HepG2 (cell line): ENCODE results near the gene RRAS. TPM values are rescaled to one million over a fixed set of nuclear protein-coding genes. Genes with fewer than 3 reads are reported as not detected.

Experiments used
- ATAD3A ChIP-seq: sonication (generic); formaldehyde crosslinking; IDR thresholded peaks from 2 replicates; pipeline ENCODE4 v1.4.0; 2020; ENCODE audit warnings: missing genetic modification reagents
- BHLHE40 ChIP-seq: IDR thresholded peaks from 2 replicates; pipeline ENCODE4 v1.6.1; 2011; ENCODE audit warnings: low read length, improper control_type of control experiment
- CREM ChIP-seq, 2 experiments: sonication (generic) in 1 of 2; formaldehyde crosslinking in 1 of 2; IDR thresholded peaks; 2 replicates each; pipeline versions ENCODE4 v1.4.0 to v1.6.1; 2016 to 2020; ENCODE audit warnings: antibody characterized with exemption in 1 of 2, mild to moderate bottlenecking in 1 of 2, missing genetic modification reagents in 1 of 2
- DR1 ChIP-seq: sonication (generic); formaldehyde crosslinking; IDR thresholded peaks from 2 replicates; pipeline ENCODE4 v1.8.0; 2021; ENCODE audit warnings: mild to moderate bottlenecking, missing genetic modification reagents, inconsistent platforms
- HNRNPLL ChIP-seq: fragments of 200-400 bp; formaldehyde crosslinking; IDR thresholded peaks from 2 replicates; pipeline ENCODE4 v1.6.1; 2017; ENCODE audit warnings: mild to moderate bottlenecking, low read depth, low read length; ENCODE audit not compliant: poor library complexity, severe bottlenecking
- HOXD1 ChIP-seq: sonication (generic); formaldehyde crosslinking; IDR thresholded peaks from 2 replicates; pipeline ENCODE4 v1.5.0; 2020; ENCODE audit warnings: missing genetic modification reagents
- IRF1 ChIP-seq: sonication (generic); formaldehyde crosslinking; IDR thresholded peaks from 2 replicates; pipeline ENCODE4 v1.4.0; 2020; ENCODE audit warnings: low read depth, mild to moderate bottlenecking, missing genetic modification reagents
- KDM4B ChIP-seq: sonication (generic); formaldehyde crosslinking; IDR thresholded peaks from 2 replicates; pipeline ENCODE4 v1.4.0; 2020; ENCODE audit warnings: missing genetic modification reagents
- KLF16 ChIP-seq, 2 experiments: sonication (generic) in 1 of 2; formaldehyde crosslinking in 1 of 2; IDR thresholded peaks; 2 replicates each; pipeline versions ENCODE4 v1.6.1 to v1.8.0; 2016 to 2023; ENCODE audit warnings: missing genetic modification reagents in 2 of 2, missing compliant biosample characterization in 1 of 2
- MAFG ChIP-seq: sonication (generic); formaldehyde crosslinking; IDR thresholded peaks from 2 replicates; pipeline ENCODE4 v1.5.1; 2020; ENCODE audit warnings: mild to moderate bottlenecking, missing genetic modification reagents
- MED8 ChIP-seq: sonication (generic); formaldehyde crosslinking; IDR thresholded peaks from 2 replicates; pipeline ENCODE4 v1.8.1; 2023; ENCODE audit warnings: mild to moderate bottlenecking, missing genetic modification reagents; ENCODE audit not compliant: insufficient replicate concordance
- NFYB ChIP-seq: sonication (generic); formaldehyde crosslinking; IDR thresholded peaks from 2 replicates; pipeline ENCODE4 v1.4.0; 2020; ENCODE audit warnings: missing genetic modification reagents
- NR0B2 ChIP-seq: sonication (generic); formaldehyde crosslinking; IDR thresholded peaks from 2 replicates; pipeline ENCODE4 v1.4.0; 2020; ENCODE audit warnings: mild to moderate bottlenecking, missing genetic modification reagents
- NR3C1 ChIP-seq: sonication (generic); formaldehyde crosslinking; IDR thresholded peaks from 2 replicates; pipeline ENCODE4 v1.4.0; 2020; ENCODE audit warnings: missing genetic modification reagents
- SETDB1 ChIP-seq: sonication (generic); formaldehyde crosslinking; IDR thresholded peaks from 2 replicates; pipeline ENCODE4 v1.5.1; 2020; ENCODE audit warnings: missing genetic modification reagents, mild to moderate bottlenecking, borderline replicate concordance
- SIN3B ChIP-seq: fragments of 150-350 bp; IDR thresholded peaks from 2 replicates; pipeline ENCODE4 v1.6.1; 2014; ENCODE audit warnings: low read length
- SP2 ChIP-seq: sonication (generic); formaldehyde crosslinking; IDR thresholded peaks from 2 replicates; pipeline ENCODE4 v1.5.1; 2020; ENCODE audit warnings: mild to moderate bottlenecking, missing genetic modification reagents
- ZBTB8A ChIP-seq: sonication (generic); formaldehyde crosslinking; IDR thresholded peaks from 2 replicates; pipeline ENCODE4 v1.4.0; 2020; ENCODE audit warnings: mild to moderate bottlenecking, low read depth, missing genetic modification reagents, borderline replicate concordance
- ZFY ChIP-seq: sonication (generic); formaldehyde crosslinking; IDR thresholded peaks from 2 replicates; pipeline ENCODE4 v1.4.0; 2020; ENCODE audit warnings: missing genetic modification reagents
- ZMAT3 ChIP-seq: sonication (generic); formaldehyde crosslinking; conservative IDR thresholded peaks from 2 replicates; pipeline ENCODE4 v1.7.0; 2021; ENCODE audit warnings: missing genetic modification reagents
- ZNF143 ChIP-seq: sonication (generic); formaldehyde crosslinking; IDR thresholded peaks from 2 replicates; pipeline ENCODE4 v1.4.0; 2020; ENCODE audit warnings: missing genetic modification reagents
- ZNF292 ChIP-seq: sonication (generic); formaldehyde crosslinking; IDR thresholded peaks from 2 replicates; pipeline ENCODE4 v1.8.1; 2022; ENCODE audit warnings: mild to moderate bottlenecking, low read depth, missing genetic modification reagents, borderline replicate concordance
- ZNF331 ChIP-seq: sonication (generic); formaldehyde crosslinking; IDR thresholded peaks from 2 replicates; pipeline ENCODE4 v1.4.0; 2020; ENCODE audit warnings: missing genetic modification reagents
- ZNF556 ChIP-seq: sonication (generic); formaldehyde crosslinking; IDR thresholded peaks from 2 replicates; pipeline ENCODE4 v1.4.0; 2020; ENCODE audit warnings: mild to moderate bottlenecking, missing genetic modification reagents, borderline replicate concordance
- ZNF619 ChIP-seq: sonication (generic); formaldehyde crosslinking; IDR thresholded peaks from 2 replicates; pipeline ENCODE4 v1.4.0; 2020; ENCODE audit warnings: mild to moderate bottlenecking, missing genetic modification reagents
- ZNF790 ChIP-seq: sonication (generic); formaldehyde crosslinking; IDR thresholded peaks from 2 replicates; pipeline ENCODE4 v1.8.0; 2022; ENCODE audit warnings: missing genetic modification reagents, mild to moderate bottlenecking, borderline replicate concordance
- ZNF878 ChIP-seq: sonication (generic); formaldehyde crosslinking; IDR thresholded peaks from 2 replicates; pipeline ENCODE4 v1.8.1; 2023; ENCODE audit warnings: mild to moderate bottlenecking, missing genetic modification reagents, moderate library complexity
- ZSCAN22 ChIP-seq: sonication (generic); formaldehyde crosslinking; IDR thresholded peaks from 2 replicates; pipeline ENCODE4 v1.4.0; 2020; ENCODE audit warnings: mild to moderate bottlenecking, missing genetic modification reagents
- polyA plus RNA-seq, 8 experiments: library from polyadenylated mRNA; depleted of rRNA in 3 of 8; stranded (reverse) in 7 of 8; unstranded in 1 of 8; fragments of >200 nt; fragmentation: Illumina TruSeq in 4 of 8; extraction: Trizol in 4 of 8; gene quantifications; 2 replicates each; pipeline versions ENCODE4 v1.2.1 to v1.2.3, GENCODE V29; 2011 to 2016; ENCODE audit warnings: low read depth in 4 of 8, missing spikeins in 1 of 8, mixed read lengths in 1 of 8; ENCODE audit not compliant: insufficient read depth in 1 of 8
- total RNA-seq, 5 experiments: library from RNA; depleted of rRNA; stranded (reverse); fragments of >200 nt; fragmentation: Illumina TruSeq; extraction: Trizol; gene quantifications; 2 replicates each; pipeline ENCODE4 v1.2.3, GENCODE V29; 2016; ENCODE audit warnings: low read depth in 1 of 5
- TF ChIP-seq, protein P1 (sequence below): sonication (generic); formaldehyde crosslinking; conservative IDR thresholded peaks from 2 replicates; pipeline ENCODE4 v1.4.0; 2020; ENCODE audit warnings: missing genetic modification reagents
- TF ChIP-seq, protein P2 (sequence below): sonication (generic); formaldehyde crosslinking; IDR thresholded peaks from 2 replicates; pipeline ENCODE4 v1.9.0; 2022; ENCODE audit warnings: missing genetic modification reagents, mild to moderate bottlenecking, borderline replicate concordance

The RRAS gene
- total and polyA plus RNA-seq, 2 of the 13 experiments (the other 11 are each of a cell fraction or from before 2014, with no cell fraction given) = 1.5 to 12.0 TPM

DNA sequence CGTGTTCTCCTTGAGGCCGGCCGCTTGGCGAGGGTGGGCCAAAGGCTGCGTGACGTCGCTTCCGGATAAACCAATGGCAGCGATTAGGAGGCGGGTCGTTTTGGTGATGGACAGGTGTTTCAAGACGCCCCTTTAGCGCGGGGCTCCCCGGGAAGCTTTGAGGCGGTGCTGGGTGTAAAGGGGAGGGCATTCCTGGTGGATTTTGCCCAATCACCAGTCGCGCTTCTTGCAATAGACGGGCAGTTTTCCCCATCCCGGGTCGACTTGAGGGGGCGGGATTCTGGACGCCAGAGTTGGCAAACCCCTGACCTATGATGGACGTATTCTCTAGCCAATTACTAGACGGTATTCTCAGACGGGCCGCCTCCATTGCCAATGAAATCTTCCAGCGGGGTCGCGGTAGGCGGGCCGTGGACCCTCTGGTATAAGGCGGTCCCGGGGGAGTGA is 36.9 kb upstream of the RRAS start (continued):
- TF ChIP-seq ZFY (CRISPR knock-in tag) = no peak
- TF ChIP-seq ZNF556 (CRISPR knock-in tag) = no peak
- no peak for TF ChIP-seq SETDB1 (CRISPR knock-in tag)
- no peak for TF ChIP-seq ZNF292 (CRISPR knock-in tag)
- no peak for TF ChIP-seq SIN3B
- TF ChIP-seq ZNF878 (CRISPR knock-in tag) = no peak
- no peak for TF ChIP-seq KLF16 (CRISPR knock-in tag; IDR thresholded peaks at IDR 0.05)
- TF ChIP-seq NR3C1 (CRISPR knock-in tag) = no peak
- TF ChIP-seq ZMAT3 (CRISPR knock-in tag) = no peak
- TF ChIP-seq CREM (IDR thresholded peaks at IDR 0.05) = peak; percentile 87
- TF ChIP-seq CREM (CRISPR knock-in tag; IDR thresholded peaks at IDR 0.05) = no peak
- TF ChIP-seq ZNF143 (CRISPR knock-in tag) = peak; percentile 67
- TF ChIP-seq, protein P1, sequence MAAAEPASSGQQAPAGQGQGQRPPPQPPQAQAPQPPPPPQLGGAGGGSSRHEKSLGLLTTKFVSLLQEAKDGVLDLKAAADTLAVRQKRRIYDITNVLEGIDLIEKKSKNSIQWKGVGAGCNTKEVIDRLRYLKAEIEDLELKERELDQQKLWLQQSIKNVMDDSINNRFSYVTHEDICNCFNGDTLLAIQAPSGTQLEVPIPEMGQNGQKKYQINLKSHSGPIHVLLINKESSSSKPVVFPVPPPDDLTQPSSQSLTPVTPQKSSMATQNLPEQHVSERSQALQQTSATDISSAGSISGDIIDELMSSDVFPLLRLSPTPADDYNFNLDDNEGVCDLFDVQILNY (CRISPR knock-in tag) = no peak
- TF ChIP-seq ZNF790 (CRISPR knock-in tag) = no peak
- TF ChIP-seq HOXD1 (CRISPR knock-in tag) = no peak
- no peak for TF ChIP-seq ZNF331 (CRISPR knock-in tag)
- no peak for TF ChIP-seq MED8
- no peak for TF ChIP-seq ATAD3A (CRISPR knock-in tag)
- TF ChIP-seq DR1 (CRISPR knock-in tag) = peak; percentile 99
- no peak for TF ChIP-seq BHLHE40
- TF ChIP-seq NFYB (CRISPR knock-in tag) = peak; percentile 91
- no peak for TF ChIP-seq ZBTB8A (CRISPR knock-in tag)
- TF ChIP-seq, protein P2, sequence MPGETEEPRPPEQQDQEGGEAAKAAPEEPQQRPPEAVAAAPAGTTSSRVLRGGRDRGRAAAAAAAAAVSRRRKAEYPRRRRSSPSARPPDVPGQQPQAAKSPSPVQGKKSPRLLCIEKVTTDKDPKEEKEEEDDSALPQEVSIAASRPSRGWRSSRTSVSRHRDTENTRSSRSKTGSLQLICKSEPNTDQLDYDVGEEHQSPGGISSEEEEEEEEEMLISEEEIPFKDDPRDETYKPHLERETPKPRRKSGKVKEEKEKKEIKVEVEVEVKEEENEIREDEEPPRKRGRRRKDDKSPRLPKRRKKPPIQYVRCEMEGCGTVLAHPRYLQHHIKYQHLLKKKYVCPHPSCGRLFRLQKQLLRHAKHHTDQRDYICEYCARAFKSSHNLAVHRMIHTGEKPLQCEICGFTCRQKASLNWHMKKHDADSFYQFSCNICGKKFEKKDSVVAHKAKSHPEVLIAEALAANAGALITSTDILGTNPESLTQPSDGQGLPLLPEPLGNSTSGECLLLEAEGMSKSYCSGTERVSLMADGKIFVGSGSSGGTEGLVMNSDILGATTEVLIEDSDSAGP (CRISPR knock-in tag) = no peak
- peak; percentile 69 for TF ChIP-seq HNRNPLL
- no peak for TF ChIP-seq NR0B2
- peak; percentile 97 for TF ChIP-seq SP2 (CRISPR knock-in tag)
- no peak for TF ChIP-seq IRF1 (CRISPR knock-in tag)
- TF ChIP-seq ZNF619 (CRISPR knock-in tag) = no peak
- no peak for TF ChIP-seq KDM4B (CRISPR knock-in tag)
- TF ChIP-seq ZSCAN22 = no peak
- no peak for TF ChIP-seq MAFG
